WTC11 (cell line): Measurements from ENCODE around the gene GARRE1. TPM values are rescaled to one million over a fixed set of nuclear protein-coding genes. Genes with fewer than 3 reads are reported as not detected.

ENCODE experiments used
- ATAC-seq: fragments of 200-7000 bp; cut with Tn5 transposase; 2 replicates; pipeline ENCODE4 v1.10.0; 2021; ENCODE audit warnings: mild to moderate bottlenecking, moderate library complexity
- CTCF ChIA-PET: fragments of 300-600 bp; sonication (Branson Sonifier 250); formaldehyde crosslinking; loops from one replicate; lab custom pipeline; 2021; ENCODE audit warnings: antibody characterized with exemption; lab: Charles Lee
- POLR2A ChIA-PET: fragments of 350-600 bp; sonication (Branson Sonifier 250); formaldehyde crosslinking; loops from one replicate; lab custom pipeline; 2021; ENCODE audit warnings: antibody characterized with exemption; lab: Charles Lee
- DNase-seq: peaks from one replicate; pipeline ENCODE4 v3.0.0; 2021; ENCODE audit warnings: low spot score
- H3K27ac Mint-ChIP-seq: 2 replicates; pipeline ENCODE4 v1.8.0; 2021; ENCODE audit warnings: mixed read lengths
- H3K27me3 Mint-ChIP-seq: 2 replicates; pipeline ENCODE4 v1.8.0; 2021; ENCODE audit warnings: low read depth, mild to moderate bottlenecking, moderate library complexity, mixed read lengths
- H3K36me3 Mint-ChIP-seq: 2 replicates; pipeline ENCODE4 v1.8.0; 2021; ENCODE audit warnings: mixed read lengths
- H3K4me1 Mint-ChIP-seq: 2 replicates; pipeline ENCODE4 v1.8.0; 2022; ENCODE audit warnings: mixed read lengths
- H3K4me3 Mint-ChIP-seq: 2 replicates; pipeline ENCODE4 v1.8.0; 2021; ENCODE audit warnings: mild to moderate bottlenecking, moderate library complexity, mixed read lengths
- H3K9me3 Mint-ChIP-seq: 2 replicates; pipeline ENCODE4 v1.8.0; 2021; ENCODE audit warnings: mixed read lengths
- CREM ChIP-seq: sonication (generic); formaldehyde crosslinking; IDR thresholded peaks from 2 replicates; pipeline ENCODE4 v1.8.1; 2022; ENCODE audit warnings: mild to moderate bottlenecking, missing genetic modification reagents, moderate library complexity
- ELF4 ChIP-seq: sonication (generic); formaldehyde crosslinking; IDR thresholded peaks from 2 replicates; pipeline ENCODE4 v1.8.1; 2022; ENCODE audit warnings: low read depth, mild to moderate bottlenecking, moderate library complexity, missing genetic modification reagents
- MYBL2 ChIP-seq: sonication (generic); formaldehyde crosslinking; IDR thresholded peaks from 2 replicates; pipeline ENCODE4 v1.8.1; 2023; ENCODE audit warnings: mild to moderate bottlenecking, moderate library complexity, missing genetic modification reagents
- RORB ChIP-seq: fragments of 250-450 bp; sonication (Bioruptor Pico); IDR thresholded peaks from 2 replicates; pipeline ENCODE4 v1.9.0; 2021; ENCODE audit warnings: mild to moderate bottlenecking
- SOX15 ChIP-seq: fragments of 250-450 bp; sonication (Bioruptor Pico); IDR thresholded peaks from 2 replicates; pipeline ENCODE4 v1.9.0; 2021; ENCODE audit warnings: mild to moderate bottlenecking
- TP53 ChIP-seq: sonication (generic); formaldehyde crosslinking; IDR thresholded peaks from 2 replicates; pipeline ENCODE4 v1.8.1; 2023; ENCODE audit warnings: mild to moderate bottlenecking, missing genetic modification reagents
- ZNF317 ChIP-seq: sonication (generic); formaldehyde crosslinking; IDR thresholded peaks from 2 replicates; pipeline ENCODE4 v1.8.1; 2023; ENCODE audit warnings: low read depth, mild to moderate bottlenecking, moderate library complexity, missing genetic modification reagents, borderline replicate concordance
- ZNF396 ChIP-seq: fragments of 250-450 bp; sonication (Bioruptor Pico); IDR thresholded peaks from 2 replicates; pipeline ENCODE4 v1.8.0; 2021; ENCODE audit warnings: mild to moderate bottlenecking, moderate library complexity, borderline replicate concordance
- ZNF671 ChIP-seq: fragments of 250-450 bp; sonication (Bioruptor Pico); IDR thresholded peaks from 2 replicates; pipeline ENCODE4 v1.8.0; 2021; ENCODE audit warnings: mild to moderate bottlenecking
- total RNA-seq: library from RNA; stranded (reverse); gene quantifications from 3 replicates; pipeline ENCODE4 v1.2.3, GENCODE V29; 2021
- TF ChIP-seq, protein P1 (sequence below): sonication (generic); formaldehyde crosslinking; IDR thresholded peaks from 2 replicates; pipeline ENCODE4 v1.8.0; 2022; ENCODE audit warnings: mild to moderate bottlenecking, missing genetic modification reagents
- TF ChIP-seq, protein P2 (sequence below): sonication (generic); formaldehyde crosslinking; IDR thresholded peaks from 2 replicates; pipeline ENCODE4 v1.8.1; 2023; ENCODE audit warnings: mild to moderate bottlenecking, missing genetic modification reagents, borderline replicate concordance
- TF ChIP-seq, protein P3 (sequence below): sonication (generic); formaldehyde crosslinking; IDR thresholded peaks from 2 replicates; pipeline ENCODE4 v1.8.1; 2022; ENCODE audit warnings: missing genetic modification reagents, borderline replicate concordance
- TF ChIP-seq, protein P4 (sequence below): sonication (generic); formaldehyde crosslinking; conservative IDR thresholded peaks from 2 replicates; pipeline ENCODE4 v1.8.1; 2023; ENCODE audit warnings: mild to moderate bottlenecking, low read depth, missing genetic modification reagents, moderate library complexity
- TF ChIP-seq, protein P5 (sequence below): sonication (generic); formaldehyde crosslinking; IDR thresholded peaks from 2 replicates; pipeline ENCODE4 v1.8.1; 2022; ENCODE audit warnings: mild to moderate bottlenecking, moderate library complexity, missing genetic modification reagents
- TF ChIP-seq, protein P6 (sequence below): sonication (generic); formaldehyde crosslinking; IDR thresholded peaks from 2 replicates; pipeline ENCODE4 v1.8.0; 2023; ENCODE audit warnings: mild to moderate bottlenecking, missing genetic modification reagents

The GARRE1 gene
- total RNA-seq, 1 experiment from 2014 or later: 16.7 TPM

DNA sequence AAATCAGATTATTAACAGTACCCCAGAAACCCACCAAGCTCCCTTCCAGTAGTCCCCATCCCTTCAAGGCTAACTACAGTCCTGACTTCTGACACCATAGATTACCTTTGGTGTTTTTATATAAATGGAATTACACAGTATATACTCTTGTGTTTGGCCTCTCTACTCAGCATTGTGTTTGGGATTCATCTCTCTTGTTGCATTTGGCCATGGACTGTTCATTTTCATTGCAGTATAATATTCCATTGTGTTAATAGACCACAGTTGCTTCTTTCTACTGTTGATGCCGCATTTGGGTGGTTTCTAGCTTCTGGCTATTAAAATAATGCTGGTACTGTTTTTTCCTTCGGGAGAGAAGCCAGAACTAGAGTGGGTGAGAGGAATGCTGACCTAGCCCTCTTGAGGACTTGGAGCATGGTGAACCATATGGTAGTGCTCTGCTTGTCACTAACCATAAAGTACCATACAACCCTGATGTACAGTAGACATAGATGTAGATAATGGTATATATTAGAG is 18.9 kb upstream of the GARRE1 start (continued):
- TF ChIP-seq, protein P1, sequence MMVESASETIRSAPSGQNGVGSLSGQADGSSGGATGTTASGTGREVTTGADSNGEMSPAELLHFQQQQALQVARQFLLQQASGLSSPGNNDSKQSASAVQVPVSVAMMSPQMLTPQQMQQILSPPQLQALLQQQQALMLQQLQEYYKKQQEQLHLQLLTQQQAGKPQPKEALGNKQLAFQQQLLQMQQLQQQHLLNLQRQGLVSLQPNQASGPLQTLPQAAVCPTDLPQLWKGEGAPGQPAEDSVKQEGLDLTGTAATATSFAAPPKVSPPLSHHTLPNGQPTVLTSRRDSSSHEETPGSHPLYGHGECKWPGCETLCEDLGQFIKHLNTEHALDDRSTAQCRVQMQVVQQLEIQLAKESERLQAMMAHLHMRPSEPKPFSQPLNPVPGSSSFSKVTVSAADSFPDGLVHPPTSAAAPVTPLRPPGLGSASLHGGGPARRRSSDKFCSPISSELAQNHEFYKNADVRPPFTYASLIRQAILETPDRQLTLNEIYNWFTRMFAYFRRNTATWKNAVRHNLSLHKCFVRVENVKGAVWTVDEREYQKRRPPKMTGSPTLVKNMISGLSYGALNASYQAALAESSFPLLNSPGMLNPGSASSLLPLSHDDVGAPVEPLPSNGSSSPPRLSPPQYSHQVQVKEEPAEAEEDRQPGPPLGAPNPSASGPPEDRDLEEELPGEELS (CRISPR knock-in tag): no peak

DNA sequence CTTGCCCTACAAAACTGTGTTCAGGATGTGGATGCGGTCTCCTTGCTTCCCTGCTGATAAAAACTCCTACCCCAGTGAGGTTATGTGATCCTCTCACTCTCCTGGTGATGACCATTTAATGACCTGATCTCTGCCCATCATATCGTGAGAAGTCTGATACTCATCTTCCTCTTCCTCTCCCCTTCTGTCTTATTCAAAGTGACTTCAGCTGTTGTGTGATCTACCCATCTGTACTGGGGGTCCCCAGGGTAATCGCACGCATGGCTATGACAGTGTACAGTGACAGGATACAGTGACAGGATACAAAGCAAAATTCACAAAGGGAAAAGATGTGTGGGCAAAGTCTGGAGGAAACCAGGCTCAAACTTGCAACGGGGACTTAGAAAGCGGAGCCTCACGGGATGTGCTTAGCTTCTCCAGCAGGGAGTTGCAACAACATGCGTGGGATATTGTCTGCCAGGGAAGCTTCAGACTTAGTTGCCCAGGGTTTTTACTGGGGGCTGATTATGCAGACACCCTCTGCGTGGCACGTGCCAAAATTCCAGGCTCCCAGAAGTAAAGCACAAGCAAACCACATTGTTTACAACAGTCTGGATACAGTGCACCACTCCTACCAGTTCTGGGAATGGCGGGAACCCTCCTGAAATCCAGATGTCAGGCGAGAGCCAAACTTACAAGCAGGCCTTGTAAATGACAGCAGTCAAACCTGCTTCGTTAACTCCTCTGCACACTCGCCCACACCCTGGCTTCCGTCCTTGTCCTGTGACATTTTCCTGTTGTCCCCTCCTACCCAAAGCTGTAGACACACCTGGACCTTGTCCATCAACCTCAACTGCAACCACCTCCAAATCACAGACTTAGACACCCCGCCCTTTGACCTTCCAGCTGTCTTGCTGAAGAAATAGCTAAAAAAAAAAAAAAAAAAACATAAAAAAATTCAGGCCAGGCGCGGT is 18.0 kb upstream of the GARRE1 start:
- ATAC-seq (no peak), DNase-seq (no peak)
- ChIA-PET CTCF (interaction anchor here (0.7 to 1.6 kb wide), 3 partner anchors 116 to 458 kb away, joined by 3 read pairs; no protein-coding TSS in a partner anchor), POLR2A (no interaction called here)
- Mint-ChIP-seq H3K9me3 (peaks cover 5% of the 10 kb centered on the region), H3K27me3 (no peaks in the 10 kb centered on the region), H3K4me3 (no peak overlapping the region), H3K4me1 (peaks cover 34% of the 10 kb centered on the region), H3K36me3 (peaks cover 6% of the 10 kb centered on the region; the same call in 1 of the 2 replicates), H3K27ac (peak overlapping the region; percentile 21)
- TF ChIP-seq, protein P2, sequence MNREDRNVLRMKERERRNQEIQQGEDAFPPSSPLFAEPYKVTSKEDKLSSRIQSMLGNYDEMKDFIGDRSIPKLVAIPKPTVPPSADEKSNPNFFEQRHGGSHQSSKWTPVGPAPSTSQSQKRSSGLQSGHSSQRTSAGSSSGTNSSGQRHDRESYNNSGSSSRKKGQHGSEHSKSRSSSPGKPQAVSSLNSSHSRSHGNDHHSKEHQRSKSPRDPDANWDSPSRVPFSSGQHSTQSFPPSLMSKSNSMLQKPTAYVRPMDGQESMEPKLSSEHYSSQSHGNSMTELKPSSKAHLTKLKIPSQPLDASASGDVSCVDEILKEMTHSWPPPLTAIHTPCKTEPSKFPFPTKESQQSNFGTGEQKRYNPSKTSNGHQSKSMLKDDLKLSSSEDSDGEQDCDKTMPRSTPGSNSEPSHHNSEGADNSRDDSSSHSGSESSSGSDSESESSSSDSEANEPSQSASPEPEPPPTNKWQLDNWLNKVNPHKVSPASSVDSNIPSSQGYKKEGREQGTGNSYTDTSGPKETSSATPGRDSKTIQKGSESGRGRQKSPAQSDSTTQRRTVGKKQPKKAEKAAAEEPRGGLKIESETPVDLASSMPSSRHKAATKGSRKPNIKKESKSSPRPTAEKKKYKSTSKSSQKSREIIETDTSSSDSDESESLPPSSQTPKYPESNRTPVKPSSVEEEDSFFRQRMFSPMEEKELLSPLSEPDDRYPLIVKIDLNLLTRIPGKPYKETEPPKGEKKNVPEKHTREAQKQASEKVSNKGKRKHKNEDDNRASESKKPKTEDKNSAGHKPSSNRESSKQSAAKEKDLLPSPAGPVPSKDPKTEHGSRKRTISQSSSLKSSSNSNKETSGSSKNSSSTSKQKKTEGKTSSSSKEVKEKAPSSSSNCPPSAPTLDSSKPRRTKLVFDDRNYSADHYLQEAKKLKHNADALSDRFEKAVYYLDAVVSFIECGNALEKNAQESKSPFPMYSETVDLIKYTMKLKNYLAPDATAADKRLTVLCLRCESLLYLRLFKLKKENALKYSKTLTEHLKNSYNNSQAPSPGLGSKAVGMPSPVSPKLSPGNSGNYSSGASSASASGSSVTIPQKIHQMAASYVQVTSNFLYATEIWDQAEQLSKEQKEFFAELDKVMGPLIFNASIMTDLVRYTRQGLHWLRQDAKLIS (CRISPR knock-in tag): no peak
- TF ChIP-seq, protein P3, sequence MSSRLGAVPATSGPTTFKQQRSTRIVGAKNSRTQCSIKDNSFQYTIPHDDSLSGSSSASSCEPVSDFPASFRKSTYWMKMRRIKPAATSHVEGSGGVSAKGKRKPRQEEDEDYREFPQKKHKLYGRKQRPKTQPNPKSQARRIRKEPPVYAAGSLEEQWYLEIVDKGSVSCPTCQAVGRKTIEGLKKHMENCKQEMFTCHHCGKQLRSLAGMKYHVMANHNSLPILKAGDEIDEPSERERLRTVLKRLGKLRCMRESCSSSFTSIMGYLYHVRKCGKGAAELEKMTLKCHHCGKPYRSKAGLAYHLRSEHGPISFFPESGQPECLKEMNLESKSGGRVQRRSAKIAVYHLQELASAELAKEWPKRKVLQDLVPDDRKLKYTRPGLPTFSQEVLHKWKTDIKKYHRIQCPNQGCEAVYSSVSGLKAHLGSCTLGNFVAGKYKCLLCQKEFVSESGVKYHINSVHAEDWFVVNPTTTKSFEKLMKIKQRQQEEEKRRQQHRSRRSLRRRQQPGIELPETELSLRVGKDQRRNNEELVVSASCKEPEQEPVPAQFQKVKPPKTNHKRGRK (CRISPR knock-in tag): no peak
- TF ChIP-seq CREM (CRISPR knock-in tag) (no peak), ZNF317 (CRISPR knock-in tag) (no peak), ZNF396 (CRISPR knock-in tag) (no peak), ZNF671 (CRISPR knock-in tag) (no peak), SOX15 (no peak), ELF4 (CRISPR knock-in tag) (no peak), MYBL2 (CRISPR knock-in tag) (no peak), TP53 (CRISPR knock-in tag) (no peak), RORB (CRISPR knock-in tag) (no peak)
- TF ChIP-seq, protein P4, sequence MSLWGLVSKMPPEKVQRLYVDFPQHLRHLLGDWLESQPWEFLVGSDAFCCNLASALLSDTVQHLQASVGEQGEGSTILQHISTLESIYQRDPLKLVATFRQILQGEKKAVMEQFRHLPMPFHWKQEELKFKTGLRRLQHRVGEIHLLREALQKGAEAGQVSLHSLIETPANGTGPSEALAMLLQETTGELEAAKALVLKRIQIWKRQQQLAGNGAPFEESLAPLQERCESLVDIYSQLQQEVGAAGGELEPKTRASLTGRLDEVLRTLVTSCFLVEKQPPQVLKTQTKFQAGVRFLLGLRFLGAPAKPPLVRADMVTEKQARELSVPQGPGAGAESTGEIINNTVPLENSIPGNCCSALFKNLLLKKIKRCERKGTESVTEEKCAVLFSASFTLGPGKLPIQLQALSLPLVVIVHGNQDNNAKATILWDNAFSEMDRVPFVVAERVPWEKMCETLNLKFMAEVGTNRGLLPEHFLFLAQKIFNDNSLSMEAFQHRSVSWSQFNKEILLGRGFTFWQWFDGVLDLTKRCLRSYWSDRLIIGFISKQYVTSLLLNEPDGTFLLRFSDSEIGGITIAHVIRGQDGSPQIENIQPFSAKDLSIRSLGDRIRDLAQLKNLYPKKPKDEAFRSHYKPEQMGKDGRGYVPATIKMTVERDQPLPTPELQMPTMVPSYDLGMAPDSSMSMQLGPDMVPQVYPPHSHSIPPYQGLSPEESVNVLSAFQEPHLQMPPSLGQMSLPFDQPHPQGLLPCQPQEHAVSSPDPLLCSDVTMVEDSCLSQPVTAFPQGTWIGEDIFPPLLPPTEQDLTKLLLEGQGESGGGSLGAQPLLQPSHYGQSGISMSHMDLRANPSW: no peak
- TF ChIP-seq, protein P5, sequence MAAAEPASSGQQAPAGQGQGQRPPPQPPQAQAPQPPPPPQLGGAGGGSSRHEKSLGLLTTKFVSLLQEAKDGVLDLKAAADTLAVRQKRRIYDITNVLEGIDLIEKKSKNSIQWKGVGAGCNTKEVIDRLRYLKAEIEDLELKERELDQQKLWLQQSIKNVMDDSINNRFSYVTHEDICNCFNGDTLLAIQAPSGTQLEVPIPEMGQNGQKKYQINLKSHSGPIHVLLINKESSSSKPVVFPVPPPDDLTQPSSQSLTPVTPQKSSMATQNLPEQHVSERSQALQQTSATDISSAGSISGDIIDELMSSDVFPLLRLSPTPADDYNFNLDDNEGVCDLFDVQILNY (CRISPR knock-in tag): no peak
- TF ChIP-seq, protein P6, sequence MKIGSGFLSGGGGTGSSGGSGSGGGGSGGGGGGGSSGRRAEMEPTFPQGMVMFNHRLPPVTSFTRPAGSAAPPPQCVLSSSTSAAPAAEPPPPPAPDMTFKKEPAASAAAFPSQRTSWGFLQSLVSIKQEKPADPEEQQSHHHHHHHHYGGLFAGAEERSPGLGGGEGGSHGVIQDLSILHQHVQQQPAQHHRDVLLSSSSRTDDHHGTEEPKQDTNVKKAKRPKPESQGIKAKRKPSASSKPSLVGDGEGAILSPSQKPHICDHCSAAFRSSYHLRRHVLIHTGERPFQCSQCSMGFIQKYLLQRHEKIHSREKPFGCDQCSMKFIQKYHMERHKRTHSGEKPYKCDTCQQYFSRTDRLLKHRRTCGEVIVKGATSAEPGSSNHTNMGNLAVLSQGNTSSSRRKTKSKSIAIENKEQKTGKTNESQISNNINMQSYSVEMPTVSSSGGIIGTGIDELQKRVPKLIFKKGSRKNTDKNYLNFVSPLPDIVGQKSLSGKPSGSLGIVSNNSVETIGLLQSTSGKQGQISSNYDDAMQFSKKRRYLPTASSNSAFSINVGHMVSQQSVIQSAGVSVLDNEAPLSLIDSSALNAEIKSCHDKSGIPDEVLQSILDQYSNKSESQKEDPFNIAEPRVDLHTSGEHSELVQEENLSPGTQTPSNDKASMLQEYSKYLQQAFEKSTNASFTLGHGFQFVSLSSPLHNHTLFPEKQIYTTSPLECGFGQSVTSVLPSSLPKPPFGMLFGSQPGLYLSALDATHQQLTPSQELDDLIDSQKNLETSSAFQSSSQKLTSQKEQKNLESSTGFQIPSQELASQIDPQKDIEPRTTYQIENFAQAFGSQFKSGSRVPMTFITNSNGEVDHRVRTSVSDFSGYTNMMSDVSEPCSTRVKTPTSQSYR: no peak
